ENCODE data around the gene GBX2.

DNA sequence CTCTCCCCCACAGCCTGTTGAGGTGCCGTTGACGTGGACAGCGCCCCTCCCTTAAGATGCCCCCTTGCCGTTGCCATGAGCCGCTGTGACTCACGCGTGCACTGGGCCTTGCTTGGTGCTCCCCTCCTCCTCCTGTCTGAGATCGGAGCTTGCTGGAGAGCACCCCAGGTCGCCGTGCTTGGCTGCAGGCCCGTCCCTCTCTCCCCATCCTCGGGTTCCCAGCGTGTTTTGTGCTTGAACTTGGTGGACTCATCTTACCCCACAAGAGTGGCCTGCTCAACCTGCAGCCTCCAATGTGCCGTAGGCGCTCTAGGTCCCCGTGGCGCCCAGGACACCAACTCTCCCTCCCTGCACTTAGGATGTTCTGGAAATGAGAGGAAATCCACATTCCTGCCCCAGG is 39.9 kb downstream of the GBX2 start:
- TF ChIP-seq, protein P1, sequence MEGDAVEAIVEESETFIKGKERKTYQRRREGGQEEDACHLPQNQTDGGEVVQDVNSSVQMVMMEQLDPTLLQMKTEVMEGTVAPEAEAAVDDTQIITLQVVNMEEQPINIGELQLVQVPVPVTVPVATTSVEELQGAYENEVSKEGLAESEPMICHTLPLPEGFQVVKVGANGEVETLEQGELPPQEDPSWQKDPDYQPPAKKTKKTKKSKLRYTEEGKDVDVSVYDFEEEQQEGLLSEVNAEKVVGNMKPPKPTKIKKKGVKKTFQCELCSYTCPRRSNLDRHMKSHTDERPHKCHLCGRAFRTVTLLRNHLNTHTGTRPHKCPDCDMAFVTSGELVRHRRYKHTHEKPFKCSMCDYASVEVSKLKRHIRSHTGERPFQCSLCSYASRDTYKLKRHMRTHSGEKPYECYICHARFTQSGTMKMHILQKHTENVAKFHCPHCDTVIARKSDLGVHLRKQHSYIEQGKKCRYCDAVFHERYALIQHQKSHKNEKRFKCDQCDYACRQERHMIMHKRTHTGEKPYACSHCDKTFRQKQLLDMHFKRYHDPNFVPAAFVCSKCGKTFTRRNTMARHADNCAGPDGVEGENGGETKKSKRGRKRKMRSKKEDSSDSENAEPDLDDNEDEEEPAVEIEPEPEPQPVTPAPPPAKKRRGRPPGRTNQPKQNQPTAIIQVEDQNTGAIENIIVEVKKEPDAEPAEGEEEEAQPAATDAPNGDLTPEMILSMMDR (IDR thresholded peaks at IDR 0.05 in 4 of 5, conservative IDR thresholded peaks at IDR 0.05 in 1 of 5) = no peak
- TF ChIP-seq POLR2A (IDR thresholded peaks at IDR 0.05) = no peak

Measured in gastrocnemius medialis (tissue), 4 donors.